Measurements from ENCODE around the gene FBXL15. TPM values are rescaled to one million over a fixed set of nuclear protein-coding genes. Genes with fewer than 3 reads are reported as not detected.
A peak's percentile ranks its signal among the peaks of the same experiment; 100 is the strongest.

FBXL15 gene
- total and polyA plus RNA-seq, 2 of the 13 experiments (the other 11 are each of a cell fraction or from before 2014, with no cell fraction given), result 4.3 to 8.3 TPM

DNA sequence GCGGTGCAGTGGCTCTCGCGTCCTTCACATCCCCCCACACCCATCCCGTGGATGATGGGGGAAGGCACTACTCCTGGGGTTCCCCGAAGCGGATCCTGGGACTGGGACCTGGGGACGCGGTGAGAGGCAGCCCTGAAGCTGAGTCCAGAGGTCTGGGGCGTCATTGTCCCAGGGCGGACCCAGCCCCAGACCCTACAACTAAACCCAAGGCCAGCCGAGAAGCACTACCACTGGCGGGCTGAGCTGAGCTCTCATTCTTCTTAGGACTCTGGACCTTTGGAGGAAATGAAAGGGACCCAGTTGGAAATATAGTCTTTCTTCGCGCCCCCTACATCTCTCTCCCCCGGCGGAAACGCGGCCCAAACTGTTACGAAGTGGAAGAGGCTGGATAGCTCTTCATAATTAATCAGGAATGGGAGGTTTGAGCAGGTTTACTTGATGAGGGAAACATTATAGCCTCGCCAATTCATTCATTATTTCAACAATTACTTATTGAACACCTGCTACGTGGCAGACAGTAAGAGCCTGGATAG, 389 bp upstream of the FBXL15 start:
- H4K20me1 ChIP-seq (ENCODE audit: insufficient read depth, low read length), result no peaks in the 10 kb centered on the region
- FAIRE-seq, result no peak
- in situ Hi-C loops (cut with HindIII; ENCODE audit: extremely low pct_ligation_motif_present, low pct_unique_long_range_greater_than_20kb) (loop anchor here (5.0 kb wide), 1 partner anchor 42 kb away; no protein-coding TSS in a partner anchor), intact Hi-C loops (cut with micrococcal nuclease; ENCODE audit: unreplicated experiment) (loop anchor here (2.0 to 5.0 kb wide), 3 partner anchors 25 to 57 kb away; partner anchors contain the start of gene NFKB2)
- 0% methylated on average over 10 of the region's 21 CpGs for WGBS (ENCODE audit: low lambda C conversion rate)
- peak overlapping the region; percentile 79 to 97 (median 84) for H3K4me3 ChIP-seq (replicated peaks in 1 of 3; ENCODE audit: insufficient read depth in 1 of 3, low read depth in 2 of 3, low read length in 3 of 3)
- TF ChIP-seq ZNF225 (CRISPR knock-in tag; IDR thresholded peaks at IDR 0.05) (0 out of 2 replicates have a peak, but pooled peaks have one; percentile 3), ZFP36L1 (CRISPR knock-in tag; IDR thresholded peaks at IDR 0.05) (no peak), REST (IDR thresholded peaks at IDR 0.05; ENCODE audit: borderline replicate concordance in 1 of 2, low read depth in 1 of 2, low read length in 2 of 2) (peak in 1 of 2 experiments; percentile 79; a peak in 1 of 4 replicates), ZNF296 (CRISPR knock-in tag; conservative IDR thresholded peaks at IDR 0.05) (0 out of 2 replicates have a peak, but pooled peaks have one; percentile 8), ZNF879 (CRISPR knock-in tag; IDR thresholded peaks at IDR 0.05) (peak; percentile 32; the same call in 1 of the 2 replicates), NFIC (IDR thresholded peaks at IDR 0.05; ENCODE audit: low read length) (0 out of 2 replicates have a peak, but pooled peaks have one; percentile 2), ZNF431 (CRISPR knock-in tag; IDR thresholded peaks at IDR 0.05; ENCODE audit: borderline replicate concordance, low read depth) (no peak), ZFP41 (CRISPR knock-in tag; IDR thresholded peaks at IDR 0.05; ENCODE audit: borderline replicate concordance) (no peak)
- TF ChIP-seq, protein P1, sequence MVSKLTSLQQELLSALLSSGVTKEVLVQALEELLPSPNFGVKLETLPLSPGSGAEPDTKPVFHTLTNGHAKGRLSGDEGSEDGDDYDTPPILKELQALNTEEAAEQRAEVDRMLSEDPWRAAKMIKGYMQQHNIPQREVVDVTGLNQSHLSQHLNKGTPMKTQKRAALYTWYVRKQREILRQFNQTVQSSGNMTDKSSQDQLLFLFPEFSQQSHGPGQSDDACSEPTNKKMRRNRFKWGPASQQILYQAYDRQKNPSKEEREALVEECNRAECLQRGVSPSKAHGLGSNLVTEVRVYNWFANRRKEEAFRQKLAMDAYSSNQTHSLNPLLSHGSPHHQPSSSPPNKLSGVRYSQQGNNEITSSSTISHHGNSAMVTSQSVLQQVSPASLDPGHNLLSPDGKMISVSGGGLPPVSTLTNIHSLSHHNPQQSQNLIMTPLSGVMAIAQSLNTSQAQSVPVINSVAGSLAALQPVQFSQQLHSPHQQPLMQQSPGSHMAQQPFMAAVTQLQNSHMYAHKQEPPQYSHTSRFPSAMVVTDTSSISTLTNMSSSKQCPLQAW (CRISPR knock-in tag; IDR thresholded peaks at IDR 0.05), result 0 out of 2 replicates have a peak, but pooled peaks have one; percentile 35
- TF ChIP-seq, protein P2, sequence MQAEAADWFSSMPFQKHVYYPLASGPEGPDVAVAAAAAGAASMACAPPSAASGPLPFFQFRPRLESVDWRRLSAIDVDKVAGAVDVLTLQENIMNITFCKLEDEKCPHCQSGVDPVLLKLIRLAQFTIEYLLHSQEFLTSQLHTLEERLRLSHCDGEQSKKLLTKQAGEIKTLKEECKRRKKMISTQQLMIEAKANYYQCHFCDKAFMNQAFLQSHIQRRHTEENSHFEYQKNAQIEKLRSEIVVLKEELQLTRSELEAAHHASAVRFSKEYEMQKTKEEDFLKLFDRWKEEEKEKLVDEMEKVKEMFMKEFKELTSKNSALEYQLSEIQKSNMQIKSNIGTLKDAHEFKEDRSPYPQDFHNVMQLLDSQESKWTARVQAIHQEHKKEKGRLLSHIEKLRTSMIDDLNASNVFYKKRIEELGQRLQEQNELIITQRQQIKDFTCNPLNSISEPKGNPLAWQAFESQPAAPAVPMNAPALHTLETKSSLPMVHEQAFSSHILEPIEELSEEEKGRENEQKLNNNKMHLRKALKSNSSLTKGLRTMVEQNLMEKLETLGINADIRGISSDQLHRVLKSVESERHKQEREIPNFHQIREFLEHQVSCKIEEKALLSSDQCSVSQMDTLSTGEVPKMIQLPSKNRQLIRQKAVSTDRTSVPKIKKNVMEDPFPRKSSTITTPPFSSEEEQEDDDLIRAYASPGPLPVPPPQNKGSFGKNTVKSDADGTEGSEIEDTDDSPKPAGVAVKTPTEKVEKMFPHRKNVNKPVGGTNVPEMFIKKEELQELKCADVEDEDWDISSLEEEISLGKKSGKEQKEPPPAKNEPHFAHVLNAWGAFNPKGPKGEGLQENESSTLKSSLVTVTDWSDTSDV (CRISPR knock-in tag; IDR thresholded peaks at IDR 0.05), result peak; percentile 45; the same call in 1 of the 2 replicates
- TF ChIP-seq, protein P3, sequence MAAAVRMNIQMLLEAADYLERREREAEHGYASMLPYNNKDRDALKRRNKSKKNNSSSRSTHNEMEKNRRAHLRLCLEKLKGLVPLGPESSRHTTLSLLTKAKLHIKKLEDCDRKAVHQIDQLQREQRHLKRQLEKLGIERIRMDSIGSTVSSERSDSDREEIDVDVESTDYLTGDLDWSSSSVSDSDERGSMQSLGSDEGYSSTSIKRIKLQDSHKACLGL (CRISPR knock-in tag; IDR thresholded peaks at IDR 0.05), result 0 out of 2 replicates have a peak, but pooled peaks have one; percentile 34
- TF ChIP-seq, protein P4, sequence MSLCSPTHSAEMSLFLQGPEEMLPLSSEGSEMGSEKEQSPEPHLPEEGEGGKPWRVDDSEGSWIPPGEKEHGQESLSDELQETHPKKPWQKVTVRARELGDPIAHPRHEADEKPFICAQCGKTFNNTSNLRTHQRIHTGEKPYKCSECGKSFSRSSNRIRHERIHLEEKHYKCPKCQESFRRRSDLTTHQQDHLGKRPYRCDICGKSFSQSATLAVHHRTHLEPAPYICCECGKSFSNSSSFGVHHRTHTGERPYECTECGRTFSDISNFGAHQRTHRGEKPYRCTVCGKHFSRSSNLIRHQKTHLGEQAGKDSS (CRISPR knock-in tag; IDR thresholded peaks at IDR 0.05; ENCODE audit: borderline replicate concordance, low read depth), result 0 out of 2 replicates have a peak, but pooled peaks have one; percentile 36
- no peaks in the 10 kb centered on the region for H3K9me3 ChIP-seq (ENCODE audit: low read length)
- ChIA-PET CTCF (ENCODE audit: low intra/inter-chr PET ratio, low total read pairs) (no interaction called here), POLR2A (interaction anchor here (0.9 to 5.3 kb wide), 13 partner anchors 10 to 305 kb away, joined by 3 to 135 read pairs (median 5); partner anchors contain the start of genes C10orf95, CUEDC2 and NFKB2)
- peak overlapping the region; percentile 98 for H3K4me2 ChIP-seq (ENCODE audit: low read depth, low read length)
- H3K79me2 ChIP-seq (ENCODE audit: insufficient read depth, low read length), result no peaks in the 10 kb centered on the region
- H3K4me1 ChIP-seq (ENCODE audit: insufficient read depth, low read length), result peaks cover 36% of the 10 kb centered on the region
- H2AFZ ChIP-seq (ENCODE audit: low read length), result peak overlapping the region; percentile 90
- peak overlapping the region; percentile 77 for H3K9ac ChIP-seq (ENCODE audit: insufficient read depth, low read depth, low read length)
- peak; percentile 6 for ATAC-seq
- peaks cover 0 to 14% of the 10 kb centered on the region in 2 experiments; a peak in 3 of 5 replicates for H3K36me3 ChIP-seq (replicated peaks in 1 of 2; ENCODE audit: control insufficient read depth in 1 of 2, insufficient read depth in 2 of 2, low read length in 2 of 2)
- no peak for DNase-seq (ENCODE audit: low spot score)
- peaks cover 1 to 11% of the 10 kb centered on the region in 2 experiments; a peak in 2 of 5 replicates for H3K27me3 ChIP-seq (ENCODE audit: control insufficient read depth in 1 of 2, insufficient read depth in 2 of 2, low read length in 2 of 2)
- TSS peak; percentile 76 for BruUV-seq (replicated peaks)
- H3K27ac ChIP-seq (ENCODE audit: extremely low read length, insufficient read depth, low read length), result peak overlapping the region; percentile 87

All from HepG2 (cell line).